HepG2 (cell line): ENCODE results near the gene COL26A1.

Experiments
- DRAP1 ChIP-seq: IDR thresholded peaks from 2 replicates; pipeline ENCODE4 v1.6.1; 2016; ENCODE audit warnings: missing genetic modification reagents, missing compliant biosample characterization
- ETS1 ChIP-seq: sonication (generic); formaldehyde crosslinking; IDR thresholded peaks from 2 replicates; pipeline ENCODE4 v1.4.0; 2020; ENCODE audit warnings: missing genetic modification reagents
- NR3C1 ChIP-seq: sonication (generic); formaldehyde crosslinking; IDR thresholded peaks from 2 replicates; pipeline ENCODE4 v1.4.0; 2020; ENCODE audit warnings: missing genetic modification reagents
- POLR2AphosphoS5 ChIP-seq: IDR thresholded peaks from 2 replicates; pipeline ENCODE4 v1.6.1; 2012; ENCODE audit warnings: low read depth, low read length

GRCh38 chr7:101582971-101583370, 220.3 kb downstream of the COL26A1 start:
- TF ChIP-seq DRAP1 (no peak), POLR2AphosphoS5 (no peak), ETS1 (CRISPR knock-in tag) (no peak), NR3C1 (CRISPR knock-in tag) (no peak)
